Ovary (tissue), 3 donors: ENCODE results near the gene CRADD.

Experiments
- POLR2A ChIP-seq: fragments of 450-650 bp; IDR thresholded peaks from one replicate; pipeline ENCODE4 v1.6.1; 2017; ENCODE audit warnings: antibody characterized with exemption, mild to moderate bottlenecking, moderate library complexity
- TF ChIP-seq, protein P1 (sequence below), 3 donors: fragments of 450-650 bp in 2 of 3; fragments of 200-600 bp in 1 of 3; IDR thresholded peaks; one replicate each; pipeline versions ENCODE4 v1.5.1 to v1.8.0; 2016 to 2022; ENCODE audit warnings: antibody characterized with exemption in 3 of 3, mild to moderate bottlenecking in 1 of 3
- donor health status: DM: no; HTN: no; CAD: no.

DNA sequence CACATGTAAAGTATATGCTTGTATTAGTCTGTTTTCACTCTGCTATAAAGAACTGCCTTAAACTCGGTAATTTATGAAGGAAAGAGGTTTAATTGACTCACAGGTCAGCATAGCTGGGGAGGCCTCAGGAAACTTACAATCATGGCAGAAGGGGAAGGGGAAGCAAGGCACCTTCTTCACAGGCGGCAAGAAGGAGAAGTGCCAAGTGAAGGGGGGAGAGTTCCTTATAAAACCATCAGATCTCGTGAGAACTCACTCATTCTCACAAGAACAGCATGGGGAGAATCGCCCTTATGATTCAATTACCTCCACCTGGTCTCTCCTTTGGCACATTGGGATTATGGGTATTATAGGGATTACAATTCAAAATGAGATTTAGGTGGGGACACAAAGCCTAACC lies 241.7 kb downstream of the CRADD start:
- TF ChIP-seq, protein P1, sequence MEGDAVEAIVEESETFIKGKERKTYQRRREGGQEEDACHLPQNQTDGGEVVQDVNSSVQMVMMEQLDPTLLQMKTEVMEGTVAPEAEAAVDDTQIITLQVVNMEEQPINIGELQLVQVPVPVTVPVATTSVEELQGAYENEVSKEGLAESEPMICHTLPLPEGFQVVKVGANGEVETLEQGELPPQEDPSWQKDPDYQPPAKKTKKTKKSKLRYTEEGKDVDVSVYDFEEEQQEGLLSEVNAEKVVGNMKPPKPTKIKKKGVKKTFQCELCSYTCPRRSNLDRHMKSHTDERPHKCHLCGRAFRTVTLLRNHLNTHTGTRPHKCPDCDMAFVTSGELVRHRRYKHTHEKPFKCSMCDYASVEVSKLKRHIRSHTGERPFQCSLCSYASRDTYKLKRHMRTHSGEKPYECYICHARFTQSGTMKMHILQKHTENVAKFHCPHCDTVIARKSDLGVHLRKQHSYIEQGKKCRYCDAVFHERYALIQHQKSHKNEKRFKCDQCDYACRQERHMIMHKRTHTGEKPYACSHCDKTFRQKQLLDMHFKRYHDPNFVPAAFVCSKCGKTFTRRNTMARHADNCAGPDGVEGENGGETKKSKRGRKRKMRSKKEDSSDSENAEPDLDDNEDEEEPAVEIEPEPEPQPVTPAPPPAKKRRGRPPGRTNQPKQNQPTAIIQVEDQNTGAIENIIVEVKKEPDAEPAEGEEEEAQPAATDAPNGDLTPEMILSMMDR (IDR thresholded peaks at IDR 0.05) = no peak
- TF ChIP-seq POLR2A = no peak
